K562 (cell line): ENCODE results near the gene DIMT1.

Experiments used
- CBX3 ChIP-seq, 2 experiments: IDR thresholded peaks; 1 replicate in 1 of 2; 2 replicates in 1 of 2; pipeline ENCODE4 v1.6.1; 2012; ENCODE audit warnings: inconsistent platforms in 2 of 2, low read length in 2 of 2, borderline replicate concordance in 1 of 2, control low read depth in 1 of 2
- ELK1 ChIP-seq: sonication (generic); formaldehyde crosslinking; IDR thresholded peaks from 2 replicates; pipeline ENCODE4 v1.8.1; 2022; ENCODE audit warnings: missing genetic modification reagents
- EZH2 ChIP-seq: IDR thresholded peaks from 2 replicates; pipeline ENCODE4 v1.6.1; 2012; ENCODE audit warnings: low read depth, mild to moderate bottlenecking, inconsistent platforms, low read length, borderline replicate concordance
- MLX ChIP-seq, 2 experiments: fragments of 450-650 bp in 1 of 2; sonication (generic) in 1 of 2; formaldehyde crosslinking; conservative IDR thresholded peaks; 2 replicates each; pipeline versions ENCODE4 v1.4.0 to v1.8.1; 2020 to 2022; ENCODE audit warnings: mild to moderate bottlenecking in 1 of 2, missing genetic modification reagents in 1 of 2
- NRF1 ChIP-seq, 2 experiments: fragments of 450-650 bp; IDR thresholded peaks in 1 of 2; conservative IDR thresholded peaks in 1 of 2; 2 replicates each; pipeline ENCODE4 v1.6.1; 2014; ENCODE audit warnings: mild to moderate bottlenecking in 2 of 2
- REST ChIP-seq, 2 experiments: fragments of 450-650 bp; formaldehyde crosslinking in 1 of 2; IDR thresholded peaks; 2 replicates each; pipeline versions ENCODE4 v1.4.0 to v1.6.1; 2014 to 2020; ENCODE audit warnings: mild to moderate bottlenecking in 2 of 2, borderline replicate concordance in 1 of 2, low read depth in 1 of 2
- RFX5 ChIP-seq: IDR thresholded peaks from 2 replicates; pipeline ENCODE4 v1.6.1; 2011; ENCODE audit warnings: low read depth, mild to moderate bottlenecking, improper control_type of control experiment, low read length
- ZBTB2 ChIP-seq: fragments of 450-650 bp; IDR thresholded peaks from 2 replicates; pipeline ENCODE4 v1.6.1; 2016; ENCODE audit warnings: antibody characterized with exemption

- no peak for TF ChIP-seq CBX3 (IDR thresholded peaks at IDR 0.05; ENCODE audit: borderline replicate concordance in 1 of 2, low read length in 2 of 2)
- no peak for TF ChIP-seq ZBTB2
- no peak for TF ChIP-seq NRF1 (conservative IDR thresholded peaks at IDR 0.05 in 1 of 2, IDR thresholded peaks at IDR 0.05 in 1 of 2)
- no peak for TF ChIP-seq RFX5
- no peak for TF ChIP-seq ELK1 (CRISPR knock-in tag)
- TF ChIP-seq EZH2 = no peak
- TF ChIP-seq REST (IDR thresholded peaks at IDR 0.05; ENCODE audit: borderline replicate concordance) = no peak
- no peak for TF ChIP-seq REST (CRISPR knock-in tag; IDR thresholded peaks at IDR 0.05; ENCODE audit: low read depth)
- no peak for TF ChIP-seq MLX (CRISPR knock-in tag; conservative IDR thresholded peaks at IDR 0.05)
Observed at GRCh38 chr5:62424763-62425162, 21.1 kb upstream of the DIMT1 start.
